ENCODE data around the gene B3GNT4.

GRCh38 chr12:122216445-122216844 is 12.9 kb downstream of the B3GNT4 start:
- TF ChIP-seq REST (IDR thresholded peaks at IDR 0.05; ENCODE audit: insufficient replicate concordance, low read depth) (no peak), CTCF (IDR thresholded peaks at IDR 0.05; ENCODE audit: insufficient read depth, low read length) (no peak), GABPA (IDR thresholded peaks at IDR 0.05; ENCODE audit: low read depth) (no peak)
